ENCODE measurements around the gene TEFM.

GRCh38 chr17:30947796-30948195 is 41.8 kb upstream of the TEFM start:
- no peak for TF ChIP-seq POLR2AphosphoS5 (IDR thresholded peaks at IDR 0.05; ENCODE audit: low read depth, low read length)
- TF ChIP-seq TCF12 (IDR thresholded peaks at IDR 0.05) = no peak
- TF ChIP-seq CTCF (IDR thresholded peaks at IDR 0.05) = no peak

All from SK-N-SH (cell line).